D341Med (cell line): Measurements from ENCODE around the gene UBN2.
"Not testable (repeated sequence)": the region's sequence is repeated elsewhere in the genome, so short reads cannot be mapped to it uniquely, and the experiment has no call there.

Experiments used
- DNase-seq: peaks from one replicate; pipeline ENCODE4 v3.0.0; 2012; ENCODE audit warnings: low spot score

UBN2 gene

GRCh38 chr7:139299296-139299695 is 68.3 kb downstream of the UBN2 start:
- no peak for DNase-seq

- no peak for DNase-seq
These were observed 69.4 kb downstream of the UBN2 start for GRCh38 chr7:139300390-139300789.

- no peak for DNase-seq
These were observed 73.5 kb downstream of the UBN2 start for GRCh38 chr7:139304517-139304916.

- DNase-seq = no peak
These were observed 87.0 kb downstream of the UBN2 start for GRCh38 chr7:139317939-139318505.

DNA sequence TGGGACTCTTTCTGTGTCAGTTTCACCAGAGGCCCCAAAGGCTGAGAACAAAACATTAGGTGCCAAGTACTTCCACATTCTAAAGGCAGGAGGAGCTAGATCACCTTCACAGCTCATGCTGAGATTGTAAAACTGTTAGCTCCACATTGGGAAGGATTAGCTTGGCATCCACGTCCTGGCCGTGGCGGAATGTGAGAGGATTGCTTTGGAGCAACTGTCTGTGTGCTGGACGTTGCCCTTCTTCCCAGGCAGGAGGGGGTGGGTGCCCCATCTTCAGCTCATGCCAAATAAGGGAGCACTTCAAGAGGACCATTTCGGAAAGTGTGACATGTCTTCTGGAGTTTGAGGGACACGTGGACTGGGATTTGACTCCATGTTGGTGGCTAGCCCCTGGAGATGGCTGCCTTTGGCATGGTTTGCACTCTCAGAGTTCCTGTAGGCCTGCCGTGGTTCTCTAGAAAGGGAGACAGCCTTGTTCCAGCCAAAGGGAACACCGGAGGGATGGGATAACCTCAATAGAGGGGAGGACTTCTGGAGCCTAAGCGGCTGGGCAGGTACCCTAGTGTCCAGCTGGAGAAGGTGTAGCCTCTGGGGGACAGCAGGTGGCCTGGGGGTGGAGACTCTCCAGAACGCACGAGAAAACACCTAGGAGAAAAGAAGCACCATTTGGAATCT is 90.2 kb downstream of the UBN2 start:
- DNase-seq = peak; percentile 52

DNA sequence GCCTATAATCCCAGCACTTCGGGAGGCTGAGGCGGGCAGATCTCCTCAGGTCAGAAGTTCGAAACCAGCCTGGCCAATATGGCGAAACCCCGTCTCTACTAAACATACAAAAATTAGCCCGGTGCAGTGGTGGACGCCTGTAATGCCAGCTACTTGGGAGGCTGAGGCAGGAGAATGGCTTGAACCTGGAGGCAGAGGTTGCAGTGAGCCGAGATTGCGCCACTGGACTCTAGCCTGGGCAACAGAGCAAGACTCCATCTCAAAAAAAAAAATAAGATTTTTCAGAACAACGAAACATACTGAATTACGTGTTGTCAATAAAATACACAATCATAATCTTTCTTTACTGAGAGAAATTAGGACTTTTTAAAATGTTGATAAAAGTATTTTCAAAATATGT is 93.7 kb downstream of the UBN2 start:
- DNase-seq = not testable (repeated sequence)

DNA sequence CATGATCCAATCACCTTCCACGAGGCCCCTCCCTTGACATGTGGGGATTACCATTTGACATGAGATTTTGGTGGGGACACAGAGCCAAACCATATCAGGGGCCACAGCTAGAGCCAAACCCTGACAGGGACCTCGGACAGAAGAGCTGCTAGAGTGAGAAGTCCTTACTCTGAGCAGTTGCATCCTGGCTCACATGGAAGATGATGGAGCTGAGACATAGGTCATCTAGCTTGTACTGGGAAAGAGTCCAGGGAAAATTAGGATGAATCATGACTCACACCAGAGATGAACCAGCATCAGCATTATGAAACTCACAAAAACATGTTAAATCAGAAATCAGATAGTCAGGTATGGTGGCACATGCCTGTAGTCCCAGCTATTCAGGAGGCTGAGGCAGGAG is 97.3 kb downstream of the UBN2 start:
- DNase-seq = no peak

- DNase-seq = no peak
These were observed 98.1 kb downstream of the UBN2 start for GRCh38 chr7:139329119-139329518.

DNA sequence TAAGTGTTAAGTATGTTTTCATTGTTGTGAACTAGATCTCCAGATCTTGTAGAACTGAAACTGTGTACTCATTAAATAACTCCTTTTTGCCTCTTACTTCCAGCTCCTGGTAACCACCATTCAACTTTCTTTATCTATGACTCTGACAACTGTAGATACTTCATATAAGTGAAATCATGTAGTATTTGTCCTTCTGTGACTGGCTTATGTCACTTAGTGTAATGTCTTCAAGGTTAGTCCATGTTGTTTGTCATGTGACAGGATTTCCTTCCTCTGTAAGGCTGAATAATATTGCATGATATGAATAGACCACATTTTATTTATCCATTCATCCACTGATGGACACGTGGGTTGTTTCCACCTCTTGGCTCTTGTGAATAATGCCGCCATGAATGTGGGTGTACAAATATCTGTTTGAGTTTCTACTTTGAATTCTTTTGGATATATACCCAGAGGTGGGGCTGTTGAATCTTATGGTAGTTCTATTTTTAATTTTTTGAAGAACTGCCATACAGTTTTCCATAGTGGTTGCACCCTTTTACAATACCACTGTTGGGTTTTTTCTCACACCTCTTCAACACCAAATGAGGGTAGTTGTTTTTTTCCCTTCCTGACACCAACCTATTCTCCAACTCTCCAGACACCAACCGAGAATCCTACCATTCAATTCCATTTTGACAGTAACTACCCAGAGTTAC is 99.4 kb downstream of the UBN2 start:
- DNase-seq = no peak

DNA sequence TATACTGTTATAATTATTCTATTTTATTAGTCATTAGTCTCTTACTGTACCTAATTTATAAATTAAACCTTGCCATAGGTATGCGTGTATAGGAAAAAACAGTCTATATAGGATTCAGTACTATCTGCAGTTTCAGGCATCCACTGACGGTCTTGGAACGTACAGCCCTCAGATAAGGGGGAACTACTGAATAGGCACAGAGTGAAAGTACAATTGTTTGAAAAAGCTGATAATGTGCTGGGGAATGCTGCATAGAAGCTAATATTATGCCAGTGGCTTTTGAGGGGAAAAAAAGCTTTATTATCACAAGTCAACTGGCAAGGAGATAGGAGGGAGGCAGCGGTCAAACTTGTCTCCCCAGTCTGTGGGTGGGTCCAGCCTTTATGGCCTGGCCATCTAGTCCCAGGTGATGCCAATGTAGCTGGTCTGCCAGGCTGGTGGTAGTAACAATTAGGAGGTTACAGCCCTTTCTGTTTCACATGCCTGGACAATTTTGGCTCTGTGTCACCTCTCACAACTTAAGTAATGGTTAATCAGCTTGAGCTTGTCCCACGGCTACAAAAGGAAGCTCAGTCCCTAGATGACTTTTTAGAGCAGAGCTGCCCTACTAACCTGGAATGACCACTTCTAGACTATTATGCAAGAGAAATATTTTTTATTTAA is 101.8 kb downstream of the UBN2 start:
- no peak for DNase-seq

- not testable (repeated sequence) for DNase-seq
These were observed 102.4 kb downstream of the UBN2 start for GRCh38 chr7:139333443-139333842.

DNA sequence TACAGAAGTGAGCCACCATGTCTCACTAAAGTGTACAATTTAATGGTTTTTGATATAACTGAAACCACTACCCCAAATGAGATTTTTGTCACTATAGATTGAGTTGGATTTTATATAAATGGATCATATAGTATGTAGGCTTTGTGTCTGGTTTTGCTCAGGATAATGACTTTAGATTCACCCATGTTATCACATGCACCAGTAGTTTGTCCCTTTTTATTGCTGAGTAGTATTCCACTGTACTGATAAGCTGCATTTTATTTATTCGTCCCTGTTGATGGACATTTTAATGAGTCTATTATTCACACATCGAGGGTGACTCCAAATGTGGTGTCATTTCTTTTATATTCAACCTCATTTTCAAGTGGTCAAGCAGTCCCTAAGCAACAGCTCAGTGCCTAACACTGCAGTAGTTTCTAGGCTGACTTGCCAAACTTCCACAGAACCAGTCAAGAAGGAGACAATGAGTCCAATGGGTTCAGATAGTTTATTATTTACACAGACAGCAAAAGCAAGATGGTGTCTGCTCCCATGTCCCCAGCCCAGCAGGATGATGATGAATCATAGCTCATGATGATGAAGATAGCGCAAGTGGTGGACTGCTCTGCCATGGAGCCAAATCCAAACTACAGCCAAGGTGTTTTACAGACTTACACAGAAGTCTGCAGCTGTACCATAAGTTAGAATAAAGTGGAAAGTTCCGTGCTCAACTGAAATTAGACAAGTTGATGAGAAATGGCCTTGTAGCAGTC is 103.5 kb downstream of the UBN2 start:
- DNase-seq = no peak

- DNase-seq = no peak
These were observed 108.0 kb downstream of the UBN2 start for GRCh38 chr7:139339025-139339424.

- DNase-seq = no peak
These were observed 108.6 kb downstream of the UBN2 start for GRCh38 chr7:139339698-139340036.

DNA sequence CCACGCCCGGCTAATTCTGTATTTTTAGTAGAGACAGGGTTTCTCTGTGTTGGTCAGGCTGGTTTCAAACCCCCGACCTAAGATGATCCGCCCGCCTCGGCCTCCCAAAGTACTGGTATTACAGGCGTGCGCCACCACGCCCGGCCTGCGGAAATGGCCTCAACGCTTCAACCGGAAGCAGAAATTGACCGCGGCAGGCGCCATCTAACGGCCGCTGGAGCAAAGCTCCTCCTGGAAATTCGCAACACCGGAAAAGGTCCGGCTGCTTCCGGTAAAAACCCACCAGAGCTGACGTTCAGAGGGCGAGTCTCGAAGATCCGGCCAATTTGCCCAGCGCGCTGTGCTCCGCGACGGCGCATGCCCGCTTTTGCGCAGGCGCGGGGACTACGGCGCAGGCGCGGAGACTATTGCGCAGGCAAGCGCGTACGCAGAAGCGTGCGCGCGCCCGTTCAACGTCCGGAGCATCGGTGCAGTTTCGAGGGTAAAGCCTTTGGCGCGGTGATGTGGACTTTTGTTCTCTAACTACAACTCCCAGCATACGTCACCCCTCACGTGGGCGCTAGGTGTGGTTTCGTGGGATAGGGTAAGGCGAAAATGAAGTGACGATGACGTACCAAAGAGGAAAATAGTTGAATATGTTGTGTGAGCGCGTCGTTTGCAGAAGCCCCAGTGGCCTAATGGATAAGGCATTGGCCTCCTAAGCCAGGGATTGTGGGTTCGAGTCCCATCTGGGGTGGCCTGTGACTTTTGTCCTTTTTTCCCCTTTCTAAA is 109.2 kb downstream of the UBN2 start:
- peak; percentile 95 for DNase-seq

DNA sequence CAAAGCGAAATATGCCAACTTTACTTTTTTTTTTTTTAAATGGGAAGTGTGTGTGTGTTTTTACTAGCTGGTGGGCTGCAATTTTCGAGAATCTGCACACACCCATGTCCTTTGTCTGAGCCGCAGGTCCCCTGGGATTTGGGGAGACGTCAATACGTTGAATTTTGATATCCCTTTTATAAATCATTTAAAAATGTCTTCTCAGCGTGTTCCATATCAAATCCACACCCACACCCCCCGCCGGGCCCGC is 109.7 kb downstream of the UBN2 start:
- DNase-seq = no peak

- peak; percentile 87 for DNase-seq
These were observed 110.2 kb downstream of the UBN2 start, which contains the start of gene FMC1 for GRCh38 chr7:139341058-139341775. Gene FMC1, plus strand, starts transcription at chr7:139341337. Its CDS starts 48 bp downstream, at chr7:139341385.

GRCh38 chr7:139341776-139342226 is 110.8 kb downstream of the UBN2 start:
- DNase-seq = no peak

GRCh38 chr7:139345042-139345441 is 114.0 kb downstream of the UBN2 start:
- no peak for DNase-seq

DNA sequence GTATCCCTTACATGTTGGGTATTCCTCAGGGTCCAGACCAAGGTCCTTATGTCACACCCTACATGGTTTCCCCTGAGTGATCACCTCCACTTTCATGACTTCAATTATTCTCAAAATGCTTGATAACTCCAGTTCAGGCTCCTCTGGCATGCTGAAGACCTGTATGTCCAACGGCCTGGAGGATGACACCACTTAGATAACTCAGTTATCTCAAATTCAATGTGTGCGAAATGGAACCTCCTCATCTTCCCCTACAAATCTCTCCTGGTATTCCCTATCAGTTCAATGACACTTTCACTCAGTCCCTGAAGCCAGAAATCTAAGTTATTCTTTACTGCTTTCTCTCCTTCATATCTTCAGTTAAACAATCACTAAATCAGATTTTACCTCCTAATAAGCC is 120.0 kb downstream of the UBN2 start:
- DNase-seq = no peak

- DNase-seq = no peak
These were observed 123.7 kb downstream of the UBN2 start for GRCh38 chr7:139354729-139355128.
